Tibial nerve (tissue), 3 donors: ENCODE results near the gene ADAMTS3.

Experiments
- POLR2A ChIP-seq, 2 donors: fragments of 450-650 bp; IDR thresholded peaks; one replicate each; pipeline ENCODE4 v1.6.1; 2017; ENCODE audit warnings: antibody characterized with exemption in 2 of 2, mild to moderate bottlenecking in 2 of 2, moderate library complexity in 2 of 2
- TF ChIP-seq, protein P1 (sequence below), 5 experiments: fragments of 200-600 bp in 3 of 5; fragments of 450-650 bp in 2 of 5; sonication (generic) in 3 of 5; IDR thresholded peaks; one replicate each; pipeline ENCODE4 v1.5.1; 2016 to 2019; ENCODE audit warnings: antibody characterized with exemption in 5 of 5, mild to moderate bottlenecking in 3 of 5, moderate library complexity in 2 of 5

DNA sequence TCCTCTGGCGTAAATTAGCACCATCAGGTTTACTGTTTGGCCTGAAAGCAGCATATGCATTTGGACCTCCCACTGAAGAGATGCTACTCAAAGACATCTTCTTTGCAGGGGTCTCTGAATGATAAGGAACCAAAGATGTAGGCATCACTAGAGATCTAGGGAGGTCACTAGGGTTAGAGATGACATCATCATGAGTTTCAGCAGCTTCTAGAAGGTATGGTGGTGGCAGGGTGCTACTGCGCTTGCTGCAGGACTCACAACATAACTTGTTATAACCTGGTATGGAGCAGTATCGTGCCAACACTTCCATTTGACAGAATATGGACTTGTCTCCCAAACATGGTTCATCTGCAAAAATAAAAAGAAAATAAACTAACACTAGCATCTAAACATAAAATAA, 285.7 kb downstream of the ADAMTS3 start:
- no peak for TF ChIP-seq POLR2A (IDR thresholded peaks at IDR 0.05)
- TF ChIP-seq, protein P1, sequence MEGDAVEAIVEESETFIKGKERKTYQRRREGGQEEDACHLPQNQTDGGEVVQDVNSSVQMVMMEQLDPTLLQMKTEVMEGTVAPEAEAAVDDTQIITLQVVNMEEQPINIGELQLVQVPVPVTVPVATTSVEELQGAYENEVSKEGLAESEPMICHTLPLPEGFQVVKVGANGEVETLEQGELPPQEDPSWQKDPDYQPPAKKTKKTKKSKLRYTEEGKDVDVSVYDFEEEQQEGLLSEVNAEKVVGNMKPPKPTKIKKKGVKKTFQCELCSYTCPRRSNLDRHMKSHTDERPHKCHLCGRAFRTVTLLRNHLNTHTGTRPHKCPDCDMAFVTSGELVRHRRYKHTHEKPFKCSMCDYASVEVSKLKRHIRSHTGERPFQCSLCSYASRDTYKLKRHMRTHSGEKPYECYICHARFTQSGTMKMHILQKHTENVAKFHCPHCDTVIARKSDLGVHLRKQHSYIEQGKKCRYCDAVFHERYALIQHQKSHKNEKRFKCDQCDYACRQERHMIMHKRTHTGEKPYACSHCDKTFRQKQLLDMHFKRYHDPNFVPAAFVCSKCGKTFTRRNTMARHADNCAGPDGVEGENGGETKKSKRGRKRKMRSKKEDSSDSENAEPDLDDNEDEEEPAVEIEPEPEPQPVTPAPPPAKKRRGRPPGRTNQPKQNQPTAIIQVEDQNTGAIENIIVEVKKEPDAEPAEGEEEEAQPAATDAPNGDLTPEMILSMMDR (IDR thresholded peaks at IDR 0.05), result no peak
